Astrocyte of the spinal cord (primary cell): ENCODE results near the gene NLGN1.

Experiments used
- DNase-seq: peaks from one replicate; pipeline ENCODE4 v3.0.0; 2011; ENCODE audit warnings: low read depth, low spot score
- H3K4me3 ChIP-seq: 2 replicates; pipeline ENCODE4 v1.5.1; 2011; ENCODE audit warnings: low read depth, mild to moderate bottlenecking, low read length, moderate library complexity
- in situ Hi-C: cut with HindIII; loops from 2 replicates; pipeline ENCODE4 v1.10.0; 2017; ENCODE audit warnings: low sequenced_read_pairs
- TF ChIP-seq, protein P1 (sequence below): IDR thresholded peaks from 2 replicates; pipeline ENCODE4 v1.5.1; 2012; ENCODE audit warnings: low read depth, mild to moderate bottlenecking, low read length, inconsistent platforms

Gene NLGN1

DNA sequence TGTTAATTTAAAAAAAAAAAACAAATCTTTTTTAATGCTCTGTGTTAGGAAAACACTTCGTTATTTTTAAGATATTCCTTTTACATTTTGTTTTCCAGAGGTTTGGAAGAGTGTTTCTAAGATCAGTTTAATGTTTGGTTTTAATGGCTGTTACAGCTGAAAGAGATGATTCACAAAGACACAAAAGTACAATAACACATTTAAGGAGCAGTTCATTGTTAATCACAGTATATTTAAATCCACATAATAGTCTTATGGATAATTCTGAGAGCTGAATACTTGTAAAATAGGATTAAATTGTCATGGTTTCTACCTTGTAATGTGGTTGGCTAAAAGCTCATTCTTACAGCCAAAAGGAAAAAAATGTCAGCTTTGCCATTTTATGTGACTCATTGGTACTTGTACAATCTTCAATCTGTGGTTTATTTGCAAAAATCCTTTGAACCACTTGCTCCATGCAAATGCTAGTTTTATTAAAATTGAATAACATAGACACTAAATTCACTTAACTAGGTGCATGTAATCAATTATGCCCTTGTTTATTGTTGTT is 426.4 kb downstream of the NLGN1 start:
- in situ Hi-C loops: no loop called here
- peak; percentile 50 for DNase-seq
- TF ChIP-seq, protein P1, sequence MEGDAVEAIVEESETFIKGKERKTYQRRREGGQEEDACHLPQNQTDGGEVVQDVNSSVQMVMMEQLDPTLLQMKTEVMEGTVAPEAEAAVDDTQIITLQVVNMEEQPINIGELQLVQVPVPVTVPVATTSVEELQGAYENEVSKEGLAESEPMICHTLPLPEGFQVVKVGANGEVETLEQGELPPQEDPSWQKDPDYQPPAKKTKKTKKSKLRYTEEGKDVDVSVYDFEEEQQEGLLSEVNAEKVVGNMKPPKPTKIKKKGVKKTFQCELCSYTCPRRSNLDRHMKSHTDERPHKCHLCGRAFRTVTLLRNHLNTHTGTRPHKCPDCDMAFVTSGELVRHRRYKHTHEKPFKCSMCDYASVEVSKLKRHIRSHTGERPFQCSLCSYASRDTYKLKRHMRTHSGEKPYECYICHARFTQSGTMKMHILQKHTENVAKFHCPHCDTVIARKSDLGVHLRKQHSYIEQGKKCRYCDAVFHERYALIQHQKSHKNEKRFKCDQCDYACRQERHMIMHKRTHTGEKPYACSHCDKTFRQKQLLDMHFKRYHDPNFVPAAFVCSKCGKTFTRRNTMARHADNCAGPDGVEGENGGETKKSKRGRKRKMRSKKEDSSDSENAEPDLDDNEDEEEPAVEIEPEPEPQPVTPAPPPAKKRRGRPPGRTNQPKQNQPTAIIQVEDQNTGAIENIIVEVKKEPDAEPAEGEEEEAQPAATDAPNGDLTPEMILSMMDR: no peak
- H3K4me3 ChIP-seq: no peak overlapping the region

DNA sequence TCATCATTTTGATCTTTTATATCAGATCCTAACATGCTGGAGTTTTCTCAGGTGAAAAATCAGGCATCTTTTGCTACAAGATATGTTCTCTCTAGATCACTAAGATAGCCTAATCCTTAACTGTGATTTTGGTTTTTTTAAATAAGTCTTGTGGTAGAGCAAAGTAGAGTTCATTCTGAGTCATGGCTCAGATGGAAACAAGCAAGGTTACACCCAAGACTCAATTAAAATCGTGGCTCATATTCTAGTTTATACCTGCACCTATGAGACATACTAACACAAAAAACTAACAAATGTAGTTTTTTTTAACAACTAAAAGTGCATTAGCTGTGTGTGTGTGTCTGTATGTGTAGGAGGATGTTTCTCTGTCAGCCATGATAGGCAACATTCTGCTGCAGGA is 428.2 kb downstream of the NLGN1 start:
- DNase-seq: peak; percentile 29
- in situ Hi-C loops: no loop called here
- TF ChIP-seq, protein P1: no peak
- H3K4me3 ChIP-seq: no peak overlapping the region

- peak; percentile 16 for DNase-seq
- in situ Hi-C loops: no loop called here
- TF ChIP-seq, protein P1: no peak
- H3K4me3 ChIP-seq: no peak overlapping the region
Measured at GRCh38 chr3:173826416-173826815, 428.9 kb downstream of the NLGN1 start.

DNA sequence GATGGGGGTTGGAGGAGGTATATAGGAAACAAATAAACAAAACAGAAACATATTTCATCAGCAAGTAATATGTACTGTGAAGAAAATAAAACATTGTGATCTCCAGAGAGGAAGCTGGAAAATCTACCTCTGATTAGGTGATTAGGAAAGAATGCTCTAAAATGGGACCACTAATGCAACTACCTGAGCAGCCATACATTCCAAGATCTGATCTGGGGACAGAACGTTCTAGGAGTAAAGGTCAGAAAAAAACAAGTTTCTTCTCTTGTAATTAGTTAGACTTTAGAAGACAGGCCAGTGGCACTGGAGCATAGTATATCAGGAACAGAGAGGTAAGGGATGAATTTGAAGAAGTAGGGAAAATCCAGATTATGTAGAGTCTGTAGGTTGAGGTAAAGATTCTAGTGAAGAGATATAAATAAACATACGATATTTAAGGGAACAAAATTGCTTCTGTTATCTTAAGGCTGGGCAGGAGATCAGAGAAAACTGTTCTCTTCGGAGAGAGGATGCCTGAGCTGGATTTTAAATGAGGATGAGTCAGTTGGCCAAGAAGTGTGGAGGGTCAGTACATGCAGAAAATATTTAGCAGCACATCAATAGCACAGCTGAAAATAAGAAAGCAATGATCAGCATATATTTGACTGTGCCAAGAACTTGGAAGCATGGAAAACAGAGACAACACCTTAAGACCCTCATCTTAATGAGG is 429.5 kb downstream of the NLGN1 start:
- H3K4me3 ChIP-seq: no peak overlapping the region
- DNase-seq: peak; percentile 81
- in situ Hi-C loops: no loop called here
- TF ChIP-seq, protein P1: no peak

DNA sequence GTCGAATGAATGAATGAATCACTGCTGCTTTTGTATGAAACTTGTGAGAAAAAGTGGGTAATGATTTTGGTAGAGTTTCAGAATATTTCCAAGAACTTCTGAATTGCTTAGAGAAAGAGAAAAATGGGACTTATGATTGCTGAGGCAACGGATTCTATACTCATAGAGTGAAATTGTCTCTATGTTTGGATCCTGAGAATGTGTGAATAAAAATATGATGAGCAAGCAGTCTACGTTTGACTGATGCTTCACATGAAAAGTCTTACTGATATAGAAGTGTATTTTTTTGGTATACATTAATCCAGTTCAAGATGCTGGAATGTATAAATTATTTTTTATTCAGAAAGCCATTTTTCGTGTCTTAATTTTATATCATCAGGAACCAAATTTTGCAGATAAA is 441.1 kb downstream of the NLGN1 start:
- no peak for DNase-seq
- TF ChIP-seq, protein P1: no peak
- H3K4me3 ChIP-seq: no peak overlapping the region
- in situ Hi-C loops: no loop called here

DNA sequence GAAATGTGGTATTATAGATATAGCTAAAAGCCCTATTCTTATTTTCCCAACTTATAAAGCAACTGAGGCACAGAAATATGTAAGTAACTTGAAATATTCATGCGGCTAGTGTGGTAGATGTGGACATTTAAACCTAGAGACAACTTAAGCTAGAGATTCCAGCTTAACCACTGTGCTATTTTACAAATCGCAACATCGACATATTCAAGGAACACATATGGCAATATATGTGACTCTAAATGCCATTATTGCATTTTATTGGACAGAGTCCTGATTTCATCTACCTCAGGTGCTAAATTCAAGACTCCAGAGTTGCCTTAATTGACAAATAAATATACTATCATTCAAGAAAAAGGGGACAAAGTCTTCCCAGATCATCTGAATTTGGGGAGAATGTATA is 442.3 kb downstream of the NLGN1 start:
- in situ Hi-C loops: no loop called here

More for the DNA sequence above, 442.3 kb downstream of the NLGN1 start:
- H3K4me3 ChIP-seq: no peak overlapping the region
- DNase-seq: no peak
- TF ChIP-seq, protein P1: no peak
